PFSK-1 (cell line): ENCODE measurements around the gene ABCB8.

ENCODE experiments used
- FOXP2 ChIP-seq: optimal IDR thresholded peaks from 2 replicates; pipeline ENCODE3; 2011; ENCODE audit warnings: borderline replicate concordance, control low read depth, inconsistent platforms; ENCODE audit not compliant: insufficient read depth; ENCODE audit errors: extremely low read length, extremely low read depth
- POLR2AphosphoS5 ChIP-seq: IDR thresholded peaks from 2 replicates; pipeline ENCODE4 v1.6.1; 2012; ENCODE audit warnings: low read depth, mild to moderate bottlenecking, control low read depth, low read length, moderate library complexity
- REST ChIP-seq, 2 experiments: IDR thresholded peaks; 2 replicates each; pipeline versions ENCODE4 v1.6.1 to v1.8.0; 2011 to 2012; ENCODE audit warnings: low read depth in 2 of 2, low read length in 2 of 2, control low read depth in 1 of 2, inconsistent platforms in 1 of 2, mild to moderate bottlenecking in 1 of 2, moderate library complexity in 1 of 2; ENCODE audit not compliant: insufficient read depth in 1 of 2

GRCh38 chr7:150993511-150993910 is 34.7 kb upstream of the ABCB8 start:
- TF ChIP-seq POLR2AphosphoS5 (no peak), REST (IDR thresholded peaks at IDR 0.05; ENCODE audit: insufficient read depth in 1 of 2, low read depth in 2 of 2, low read length in 2 of 2) (no peak), FOXP2 (no peak)
